Measurements from ENCODE around the gene PRR19. TPM values are rescaled to one million over a fixed set of nuclear protein-coding genes. Genes with fewer than 3 reads are reported as not detected.

PRR19 gene
- polyA plus RNA-seq, 3 donors: 0.35 to 0.51 (median 0.38) TPM

DNA sequence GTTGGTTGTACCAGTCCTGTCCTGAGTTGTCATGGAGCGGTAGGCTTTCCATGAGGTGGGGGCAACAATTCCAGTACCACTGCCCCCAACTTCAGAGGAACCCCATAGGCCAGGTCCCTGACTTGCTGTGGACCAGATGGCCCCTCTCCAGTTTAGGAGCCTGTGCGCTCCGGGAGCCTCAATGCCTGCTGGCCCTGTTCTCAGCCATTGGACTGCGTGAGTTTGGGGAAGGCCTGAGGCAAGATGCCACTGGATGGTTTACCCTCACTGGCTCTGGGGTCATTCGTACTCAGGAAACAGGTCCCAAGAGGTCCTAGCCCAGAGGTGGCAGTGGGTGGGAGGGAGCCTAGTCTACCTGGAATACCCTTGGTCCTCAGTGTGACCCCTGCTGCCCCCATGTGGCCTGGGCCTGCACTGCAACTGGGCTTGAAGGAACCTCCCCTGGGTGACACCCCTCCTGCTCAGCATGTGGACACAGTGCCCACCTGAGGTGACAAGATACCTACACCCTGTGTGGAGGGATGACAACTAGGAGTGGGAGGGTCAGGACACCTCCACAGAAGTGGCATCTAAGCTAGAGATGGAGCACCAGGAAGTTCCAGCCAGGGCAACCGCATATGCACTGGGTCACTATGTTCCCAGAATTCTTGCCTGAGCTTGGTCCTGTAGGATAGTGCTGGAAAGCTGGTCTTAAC lies 6.0 kb upstream of the PRR19 start:
- no peak overlapping the region for H3K4me3 Mint-ChIP-seq
- Histone ChIP-seq H3K9ac (ENCODE audit: insufficient read depth, low read length, poor library complexity, severe bottlenecking) (no peak overlapping the region), H3K4me2 (replicated peaks; ENCODE audit: extremely low read depth, low read length, poor library complexity, severe bottlenecking) (no peak overlapping the region), H4K20me1 (ENCODE audit: insufficient read depth, low read length) (peaks cover 50% of the 10 kb centered on the region), H3K4me3 (replicated peaks in 1 of 3; ENCODE audit: low read depth in 2 of 3, low read length in 3 of 3) (no peak overlapping the region), H3K36me3 (replicated peaks in 1 of 2; ENCODE audit: control insufficient read depth in 1 of 2, insufficient read depth in 2 of 2, low read length in 2 of 2) (peaks cover 42 to 51% of the 10 kb centered on the region in 2 donors), H2AFZ (ENCODE audit: insufficient read depth, low read depth, low read length, poor library complexity, severe bottlenecking) (no peak overlapping the region), H3K79me2 (ENCODE audit: insufficient read depth, low read length) (no peaks in the 10 kb centered on the region), H3K9me3 (replicated peaks in 1 of 2; ENCODE audit: control insufficient read depth in 1 of 2, insufficient read depth in 1 of 2, low read length in 2 of 2) (no peaks in the 10 kb centered on the region), H3K27me3 (ENCODE audit: control insufficient read depth in 2 of 2, insufficient read depth in 2 of 2, low read length in 2 of 2) (no peaks in the 10 kb centered on the region), H3K4me1 (ENCODE audit: control insufficient read depth in 1 of 2, insufficient read depth in 2 of 2, low read length in 2 of 2) (no peaks in the 10 kb centered on the region), H3K27ac (ENCODE audit: low read depth in 1 of 2, low read length in 2 of 2) (no peak overlapping the region)
- peak overlapping the region in 4 of 7 donors; percentile 6 to 77 (median 36) for H3K27ac Mint-ChIP-seq
- H3K27me3 Mint-ChIP-seq (ENCODE audit: low read depth in 3 of 3): peaks cover 0 to 2% (median 0%) of the 10 kb centered on the region in 3 donors
- peaks cover 36 to 49% of the 10 kb centered on the region in 2 donors for H3K36me3 Mint-ChIP-seq
- intact Hi-C loops (cut with micrococcal nuclease): loop anchor here (5.0 to 10.0 kb wide), 3 partner anchors 164 to 191 kb away; partner anchors contain the start of gene POU2F2 (in 1 of the 2)
- WGBS (ENCODE audit: insufficient coverage): 80% methylated on average over 6 of the region's 6 CpGs
- TF ChIP-seq, protein P1, sequence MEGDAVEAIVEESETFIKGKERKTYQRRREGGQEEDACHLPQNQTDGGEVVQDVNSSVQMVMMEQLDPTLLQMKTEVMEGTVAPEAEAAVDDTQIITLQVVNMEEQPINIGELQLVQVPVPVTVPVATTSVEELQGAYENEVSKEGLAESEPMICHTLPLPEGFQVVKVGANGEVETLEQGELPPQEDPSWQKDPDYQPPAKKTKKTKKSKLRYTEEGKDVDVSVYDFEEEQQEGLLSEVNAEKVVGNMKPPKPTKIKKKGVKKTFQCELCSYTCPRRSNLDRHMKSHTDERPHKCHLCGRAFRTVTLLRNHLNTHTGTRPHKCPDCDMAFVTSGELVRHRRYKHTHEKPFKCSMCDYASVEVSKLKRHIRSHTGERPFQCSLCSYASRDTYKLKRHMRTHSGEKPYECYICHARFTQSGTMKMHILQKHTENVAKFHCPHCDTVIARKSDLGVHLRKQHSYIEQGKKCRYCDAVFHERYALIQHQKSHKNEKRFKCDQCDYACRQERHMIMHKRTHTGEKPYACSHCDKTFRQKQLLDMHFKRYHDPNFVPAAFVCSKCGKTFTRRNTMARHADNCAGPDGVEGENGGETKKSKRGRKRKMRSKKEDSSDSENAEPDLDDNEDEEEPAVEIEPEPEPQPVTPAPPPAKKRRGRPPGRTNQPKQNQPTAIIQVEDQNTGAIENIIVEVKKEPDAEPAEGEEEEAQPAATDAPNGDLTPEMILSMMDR (IDR thresholded peaks at IDR 0.05): peak; percentile 98
- H3K9me3 Mint-ChIP-seq: no peaks in the 10 kb centered on the region
- H3K4me1 Mint-ChIP-seq: peaks cover 2% of the 10 kb centered on the region
- peak; percentile 55 to 65 (median 64) for DNase-seq

DNA sequence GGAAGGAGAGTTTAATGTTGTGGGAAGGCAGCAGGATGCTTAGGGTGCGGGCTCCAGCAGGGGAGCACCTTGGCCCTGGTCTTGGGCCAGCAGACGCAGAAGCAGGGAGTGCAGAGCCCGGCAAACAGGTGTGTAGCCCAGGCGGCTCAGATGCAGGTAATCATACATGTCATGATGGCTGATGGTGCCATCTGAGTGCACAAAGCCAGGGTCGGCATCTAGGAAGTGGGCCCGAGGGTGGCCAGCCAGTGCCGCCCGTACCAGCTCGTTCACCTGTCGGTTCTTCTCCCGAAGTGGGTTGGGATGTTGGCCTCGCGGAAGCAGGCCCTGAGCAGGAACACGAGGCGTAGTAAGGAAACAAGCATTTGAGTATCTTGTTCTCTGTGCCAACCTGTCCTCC lies 4.9 kb upstream of the PRR19 start:
- Mint-ChIP-seq H3K4me3 (no peak overlapping the region), H3K27me3 (ENCODE audit: low read depth in 3 of 3) (peaks cover 0 to 4% (median 2%) of the 10 kb centered on the region in 3 donors), H3K9me3 (no peaks in the 10 kb centered on the region), H3K4me1 (peaks cover 10% of the 10 kb centered on the region), H3K36me3 (peaks cover 26 to 38% of the 10 kb centered on the region in 2 donors), H3K27ac (no peak overlapping the region)
- Histone ChIP-seq H3K79me2 (ENCODE audit: insufficient read depth, low read length) (no peaks in the 10 kb centered on the region), H3K4me3 (replicated peaks in 1 of 3; ENCODE audit: low read depth in 2 of 3, low read length in 3 of 3) (no peak overlapping the region), H3K36me3 (replicated peaks in 1 of 2; ENCODE audit: control insufficient read depth in 1 of 2, insufficient read depth in 2 of 2, low read length in 2 of 2) (peaks cover 32 to 40% of the 10 kb centered on the region in 2 donors), H3K4me1 (ENCODE audit: control insufficient read depth in 1 of 2, insufficient read depth in 2 of 2, low read length in 2 of 2) (peaks cover 8 to 10% of the 10 kb centered on the region in 2 donors), H3K27ac (ENCODE audit: low read depth in 1 of 2, low read length in 2 of 2) (peak overlapping the region in 1 of 2 donors; percentile 1), H3K27me3 (ENCODE audit: control insufficient read depth in 2 of 2, insufficient read depth in 2 of 2, low read length in 2 of 2) (no peaks in the 10 kb centered on the region), H3K9ac (ENCODE audit: insufficient read depth, low read length, poor library complexity, severe bottlenecking) (no peak overlapping the region), H3K4me2 (replicated peaks; ENCODE audit: extremely low read depth, low read length, poor library complexity, severe bottlenecking) (no peak overlapping the region), H2AFZ (ENCODE audit: insufficient read depth, low read depth, low read length, poor library complexity, severe bottlenecking) (no peak overlapping the region), H3K9me3 (replicated peaks in 1 of 2; ENCODE audit: control insufficient read depth in 1 of 2, insufficient read depth in 1 of 2, low read length in 2 of 2) (no peaks in the 10 kb centered on the region), H4K20me1 (ENCODE audit: insufficient read depth, low read length) (peaks cover 40% of the 10 kb centered on the region)
- no peak for DNase-seq
- TF ChIP-seq, protein P1 (IDR thresholded peaks at IDR 0.05): no peak
- 94% methylated on average over 9 of the region's 15 CpGs for WGBS (ENCODE audit: insufficient coverage)
- intact Hi-C loops (cut with micrococcal nuclease): loop anchor here (5.0 to 10.0 kb wide), 3 partner anchors 165 to 192 kb away; partner anchors contain the start of gene POU2F2 (in 1 of the 2)
